Mucosa of descending colon (tissue), 3 donors: ENCODE data around the gene PTPRK. TPM values are rescaled to one million over a fixed set of nuclear protein-coding genes. Genes with fewer than 3 reads are reported as not detected.

Source experiments
- ATAC-seq: fragments of 200-7000 bp; cut with Tn5 transposase; one replicate; pipeline ENCODE4 v1.9.1; 2020; ENCODE audit warnings: mild to moderate bottlenecking, moderate library complexity
- DNase-seq, 3 donors: peaks; one replicate each; pipeline ENCODE4 v3.0.0-alpha.2; 2020
- H3K36me3 ChIP-seq: fragments of 200-600 bp; one replicate; pipeline ENCODE4 v1.8.0; 2021; ENCODE audit warnings: low read depth, mild to moderate bottlenecking
- H3K4me1 ChIP-seq: fragments of 200-600 bp; one replicate; pipeline ENCODE4 v1.8.0; 2021; ENCODE audit warnings: low read depth, mild to moderate bottlenecking
- H3K4me3 ChIP-seq: fragments of 200-600 bp; one replicate; pipeline ENCODE4 v1.8.0; 2021; ENCODE audit warnings: mild to moderate bottlenecking
- H3K9me3 ChIP-seq: fragments of 200-600 bp; one replicate; pipeline ENCODE4 v1.8.0; 2021; ENCODE audit warnings: mild to moderate bottlenecking
- intact Hi-C, 2 donors: fragments of 100-400 bp; cut with DNase I in 1 of 2; cut with micrococcal nuclease in 1 of 2; formaldehyde crosslinking; loops; one replicate each; pipeline versions ENCODE4 v1.11.0 to v1.11.1; 2022; cut with DNase I, micrococcal nuclease
- total RNA-seq, 3 donors: library from RNA; stranded (reverse); fragmentation: NEBNext Ultra II Directional in 2 of 3; extraction: Animal tissue kit (Norgen Biotek cat#: 25700) in 2 of 3; gene quantifications; one replicate each; pipeline versions ENCODE4 v1.2.1 to v1.2.4, GENCODE V29; 2021 to 2023
- TF ChIP-seq, protein P1 (sequence below): fragments of 200-600 bp; IDR thresholded peaks from one replicate; pipeline ENCODE4 v1.8.0; 2022; ENCODE audit warnings: antibody characterized with exemption, mild to moderate bottlenecking
- donor health status: DM: no; HTN: no; CAD: no; lungs with moderate emphysema.
- donor health status: DM: no; HTN: no; CAD: no.
- donor health status: DM: no; HTN: yes; CAD: no.

The PTPRK gene
- total RNA-seq, 3 donors from 2014 or later = 75.9 to 159 (median 86.7) TPM

DNA sequence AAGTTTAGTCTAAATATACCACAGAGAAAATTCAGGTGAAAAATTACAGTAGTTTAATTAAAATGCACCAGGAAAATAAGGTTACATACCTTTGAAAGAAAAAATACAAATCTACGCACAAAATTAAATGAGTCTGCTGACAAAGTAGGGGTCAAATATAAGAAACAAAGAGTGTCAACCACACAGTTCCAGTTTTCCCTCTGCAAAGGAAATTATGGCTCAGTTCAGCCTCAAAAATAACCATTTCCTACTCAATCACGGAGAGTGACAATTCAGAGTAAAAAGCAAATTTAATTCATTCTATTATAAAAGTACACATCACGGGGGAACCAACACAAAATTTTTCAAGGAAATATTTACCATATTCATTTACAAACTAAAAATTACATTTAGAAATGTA, 124.8 kb downstream of the PTPRK start:
- Histone ChIP-seq H3K36me3 (no peaks in the 10 kb centered on the region), H3K9me3 (no peaks in the 10 kb centered on the region), H3K4me1 (no peaks in the 10 kb centered on the region), H3K4me3 (no peak overlapping the region)
- ATAC-seq (no peak), DNase-seq (no peak)
- TF ChIP-seq, protein P1, sequence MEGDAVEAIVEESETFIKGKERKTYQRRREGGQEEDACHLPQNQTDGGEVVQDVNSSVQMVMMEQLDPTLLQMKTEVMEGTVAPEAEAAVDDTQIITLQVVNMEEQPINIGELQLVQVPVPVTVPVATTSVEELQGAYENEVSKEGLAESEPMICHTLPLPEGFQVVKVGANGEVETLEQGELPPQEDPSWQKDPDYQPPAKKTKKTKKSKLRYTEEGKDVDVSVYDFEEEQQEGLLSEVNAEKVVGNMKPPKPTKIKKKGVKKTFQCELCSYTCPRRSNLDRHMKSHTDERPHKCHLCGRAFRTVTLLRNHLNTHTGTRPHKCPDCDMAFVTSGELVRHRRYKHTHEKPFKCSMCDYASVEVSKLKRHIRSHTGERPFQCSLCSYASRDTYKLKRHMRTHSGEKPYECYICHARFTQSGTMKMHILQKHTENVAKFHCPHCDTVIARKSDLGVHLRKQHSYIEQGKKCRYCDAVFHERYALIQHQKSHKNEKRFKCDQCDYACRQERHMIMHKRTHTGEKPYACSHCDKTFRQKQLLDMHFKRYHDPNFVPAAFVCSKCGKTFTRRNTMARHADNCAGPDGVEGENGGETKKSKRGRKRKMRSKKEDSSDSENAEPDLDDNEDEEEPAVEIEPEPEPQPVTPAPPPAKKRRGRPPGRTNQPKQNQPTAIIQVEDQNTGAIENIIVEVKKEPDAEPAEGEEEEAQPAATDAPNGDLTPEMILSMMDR = no peak
- intact Hi-C loops = no loop called here

DNA sequence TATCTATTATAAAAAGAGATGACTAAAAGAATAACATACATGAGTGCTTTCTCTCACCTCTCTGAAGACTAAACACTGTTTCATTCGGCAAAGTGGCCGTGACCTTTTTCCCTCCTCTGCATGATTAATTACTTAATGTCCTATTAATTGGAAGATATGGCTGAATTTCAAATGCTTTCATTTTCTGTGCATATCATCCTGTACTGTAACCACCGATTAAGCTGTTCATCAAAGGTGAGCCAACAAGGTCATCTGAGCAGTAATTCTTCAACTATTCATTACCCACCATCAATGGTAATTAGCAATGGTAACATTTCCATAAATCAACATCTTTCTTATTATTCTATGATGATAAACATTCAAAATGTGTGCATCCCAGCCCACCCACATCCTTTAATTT, 125.2 kb downstream of the PTPRK start:
- Histone ChIP-seq H3K9me3 (no peaks in the 10 kb centered on the region), H3K36me3 (no peaks in the 10 kb centered on the region), H3K4me3 (no peak overlapping the region), H3K4me1 (no peaks in the 10 kb centered on the region)
- TF ChIP-seq, protein P1 = no peak
- DNase-seq (no peak), ATAC-seq (no peak)
- intact Hi-C loops = no loop called here

DNA sequence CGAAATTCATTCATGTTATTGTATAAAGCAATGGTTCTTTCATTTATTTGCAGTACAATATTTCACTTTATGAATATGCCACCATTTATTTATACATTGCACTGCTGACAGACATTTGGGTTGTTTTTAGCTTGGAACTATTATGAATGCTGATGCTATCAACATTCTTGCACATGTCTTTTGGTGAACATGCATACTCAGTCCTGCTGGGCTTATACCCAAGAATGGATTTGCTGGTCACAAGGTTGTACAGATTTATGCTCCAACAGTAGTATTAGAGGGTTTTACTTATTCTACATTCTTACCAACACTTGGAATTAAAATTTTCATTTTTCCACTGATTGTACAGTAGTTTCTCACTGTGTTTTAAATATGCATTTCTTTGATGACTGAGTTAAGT, 126.2 kb downstream of the PTPRK start:
- ATAC-seq = no peak
- intact Hi-C loops = no loop called here
- DNase-seq = no peak
- H3K36me3 ChIP-seq = no peaks in the 10 kb centered on the region
- TF ChIP-seq, protein P1 = no peak
- H3K4me3 ChIP-seq = no peak overlapping the region
- H3K9me3 ChIP-seq = no peaks in the 10 kb centered on the region
- no peaks in the 10 kb centered on the region for H3K4me1 ChIP-seq

DNA sequence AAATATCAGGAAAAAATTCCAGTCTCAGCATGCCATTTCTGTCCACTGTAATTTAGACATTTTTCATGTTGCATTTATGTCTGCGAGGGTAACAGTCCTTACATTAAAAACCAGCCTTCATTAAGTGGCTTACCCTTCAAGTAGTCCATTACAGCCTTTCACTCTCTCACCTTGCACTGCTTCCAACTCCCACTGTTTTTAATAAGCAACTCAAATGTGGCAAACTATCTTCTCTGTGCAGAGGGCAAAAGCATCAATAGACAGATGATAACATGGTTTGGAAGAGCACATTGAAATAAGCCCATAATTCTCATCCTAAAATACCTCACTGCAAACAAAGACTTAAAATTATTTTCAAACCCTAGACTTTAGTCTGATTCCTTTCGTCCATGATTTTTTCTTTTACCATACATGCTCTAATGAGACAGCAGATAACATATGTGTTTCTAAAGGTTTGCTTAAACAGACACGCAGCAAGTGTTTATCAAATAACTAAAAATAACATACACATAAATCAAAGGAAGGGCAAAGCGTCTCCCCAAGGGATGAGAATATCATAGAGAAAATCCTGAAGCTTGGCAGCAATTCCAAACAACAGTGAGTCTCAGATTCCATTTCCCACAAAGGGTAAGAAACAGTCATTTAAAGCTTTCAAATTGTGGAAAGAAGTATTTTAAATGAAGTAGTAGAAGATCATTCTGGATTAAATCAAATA, 130.4 kb downstream of the PTPRK start:
- H3K4me3 ChIP-seq = no peak overlapping the region
- TF ChIP-seq, protein P1 = no peak
- intact Hi-C loops = no loop called here
- no peak for ATAC-seq
- peaks cover 7% of the 10 kb centered on the region for H3K4me1 ChIP-seq
- no peak for DNase-seq
- no peaks in the 10 kb centered on the region for H3K9me3 ChIP-seq
- H3K36me3 ChIP-seq = no peaks in the 10 kb centered on the region

DNA sequence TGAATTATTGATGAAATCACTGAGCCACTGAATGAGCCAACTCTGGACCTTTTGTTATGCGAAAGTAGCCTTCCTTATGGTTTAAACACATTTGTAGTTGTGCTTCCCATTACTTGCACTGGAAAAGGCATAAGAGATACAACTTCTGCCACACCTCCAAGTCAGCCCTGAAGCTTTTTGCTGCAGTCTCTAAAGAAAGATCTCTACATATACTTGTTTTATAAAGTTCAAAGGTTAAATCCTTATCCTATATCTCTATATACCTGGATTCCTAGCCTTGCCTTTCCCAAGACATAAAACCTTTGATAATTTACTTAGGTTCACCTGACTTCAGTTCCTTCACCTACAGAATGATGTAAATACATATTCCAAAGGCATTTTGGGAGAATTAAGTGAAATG, 132.0 kb downstream of the PTPRK start:
- DNase-seq = no peak
- Histone ChIP-seq H3K36me3 (no peaks in the 10 kb centered on the region), H3K9me3 (no peaks in the 10 kb centered on the region), H3K4me1 (peaks cover 7% of the 10 kb centered on the region), H3K4me3 (no peak overlapping the region)
- TF ChIP-seq, protein P1 = no peak
- intact Hi-C loops = no loop called here
- ATAC-seq = peak; percentile 52

DNA sequence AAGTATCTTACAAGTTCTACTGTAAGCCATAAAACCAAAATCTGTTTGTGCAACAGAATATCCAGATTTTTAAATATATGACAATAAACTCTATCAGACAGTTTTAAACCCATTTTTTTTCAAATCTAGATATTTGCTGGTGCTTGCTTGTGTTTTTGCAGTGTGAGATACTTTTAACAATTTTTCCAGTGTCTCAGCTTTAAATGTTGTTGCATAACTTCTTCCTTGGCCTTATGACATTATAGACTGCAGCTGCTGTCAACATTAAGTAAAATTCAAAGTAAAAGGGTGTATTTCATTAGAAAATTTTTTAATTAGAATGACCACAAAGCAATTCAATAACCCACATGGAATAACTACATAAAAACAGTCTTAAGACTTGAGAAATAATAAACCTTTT, 139.5 kb downstream of the PTPRK start:
- Histone ChIP-seq H3K9me3 (peaks cover 20% of the 10 kb centered on the region), H3K4me3 (no peak overlapping the region), H3K4me1 (no peaks in the 10 kb centered on the region), H3K36me3 (no peaks in the 10 kb centered on the region)
- intact Hi-C loops = no loop called here
- TF ChIP-seq, protein P1 = no peak
- DNase-seq = no peak
- ATAC-seq = no peak
